Spleen (tissue), 7 donors: ENCODE results near the gene HERC3.

Experiments used
- CTCF ChIP-seq, 11 experiments: fragments of 200-600 bp in 7 of 11; fragments of 450-650 bp in 4 of 11; sonication (generic) in 4 of 11; IDR thresholded peaks in 8 of 11; conservative IDR thresholded peaks in 3 of 11; 1 replicate in 7 of 11; 2 replicates in 4 of 11; pipeline versions ENCODE4 v1.4.0 to v1.8.0; 2016 to 2021; ENCODE audit warnings: antibody characterized with exemption in 11 of 11, inconsistent platforms in 4 of 11, mild to moderate bottlenecking in 1 of 11
- POLR2A ChIP-seq, 3 donors: fragments of 450-650 bp; IDR thresholded peaks; one replicate each; pipeline ENCODE4 v1.5.1; 2017; ENCODE audit warnings: antibody characterized with exemption in 3 of 3, mild to moderate bottlenecking in 1 of 3
- donor health status: DM: no; HTN: no; CAD: no; lungs with moderate emphysema.
- donor health status: DM: no; HTN: no; CAD: no.
- donor health status: DM: no; HTN: no; CAD: no.

DNA sequence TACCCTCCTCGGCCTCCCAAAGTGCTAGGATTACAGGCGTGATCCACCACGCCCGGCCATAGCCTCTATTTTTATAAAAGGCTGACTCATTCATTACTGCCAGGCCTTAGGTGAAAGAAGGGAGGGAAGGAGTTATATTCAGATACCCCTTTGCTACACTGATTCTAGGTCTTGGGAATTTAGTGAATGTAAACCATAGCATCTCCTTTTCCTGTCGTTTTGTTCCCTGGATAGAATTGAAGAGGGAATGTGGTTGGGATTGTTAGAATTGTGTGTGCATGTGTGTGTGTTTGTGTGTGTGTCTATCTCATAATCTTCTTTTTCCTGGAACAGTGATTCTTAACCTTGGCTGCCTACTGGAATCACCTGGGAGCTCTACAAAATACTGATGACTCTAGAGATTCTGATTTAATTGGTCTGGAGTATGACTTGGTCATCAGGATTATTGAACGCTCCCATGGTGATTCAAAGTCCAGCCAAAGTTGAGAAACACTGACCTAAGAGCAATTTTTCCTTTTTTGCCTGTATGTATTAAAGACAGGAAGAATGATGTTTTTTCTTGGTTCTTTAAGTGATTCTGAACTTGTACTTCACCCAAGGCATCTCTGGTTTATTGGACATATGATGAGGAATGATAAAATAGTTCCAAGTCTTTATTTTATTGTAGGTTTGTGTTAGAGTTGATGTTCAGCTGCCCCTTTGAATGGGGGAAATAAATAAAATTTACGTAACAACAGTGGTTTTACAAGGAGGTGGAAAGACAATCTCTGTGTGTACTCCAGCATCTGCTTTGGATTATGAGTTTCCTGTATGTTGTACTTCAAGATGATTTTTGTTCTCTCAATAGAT, 68.4 kb downstream of the HERC3 start:
- TF ChIP-seq POLR2A (IDR thresholded peaks at IDR 0.05) = no peak
- no peak for TF ChIP-seq CTCF (IDR thresholded peaks at IDR 0.05 in 8 of 11, conservative IDR thresholded peaks at IDR 0.05 in 3 of 11)
